CD14-positive monocyte (primary cell): ENCODE data around the gene ZRANB1. TPM values are rescaled to one million over a fixed set of nuclear protein-coding genes. Genes with fewer than 3 reads are reported as not detected.

Experiments used
- DNase-seq, 3 donors: peaks; one replicate each; pipeline ENCODE4 v3.0.0-alpha.2; 2011 to 2022
- H2AFZ ChIP-seq: 2 replicates; pipeline ENCODE4 v1.6.0; 2012; ENCODE audit warnings: mild to moderate bottlenecking, low read depth, low read length, inconsistent platforms; ENCODE audit not compliant: insufficient read depth, poor library complexity, severe bottlenecking
- H3K27ac ChIP-seq, 2 donors: 1 replicate in 1 of 2; 2 replicates in 1 of 2; pipeline ENCODE4 v1.5.1; 2012 to 2013; ENCODE audit warnings: low read length in 2 of 2, control low read depth in 1 of 2, inconsistent platforms in 1 of 2, low read depth in 1 of 2, mild to moderate bottlenecking in 1 of 2
- H3K27me3 ChIP-seq, 2 donors: one replicate each; pipeline versions ENCODE4 v1.6.0 to v1.6.1; 2011 to 2013; ENCODE audit warnings: low read length in 2 of 2; ENCODE audit not compliant: control insufficient read depth in 2 of 2, insufficient read depth in 2 of 2
- H3K36me3 ChIP-seq, 2 donors: replicated peaks in 1 of 2; 1 replicate in 1 of 2; 2 replicates in 1 of 2; pipeline versions ENCODE4 v1.5.1 to v1.6.1; 2012 to 2013; ENCODE audit warnings: low read length in 2 of 2, control low read depth in 1 of 2, inconsistent platforms in 1 of 2, mild to moderate bottlenecking in 1 of 2; ENCODE audit not compliant: insufficient read depth in 2 of 2, control insufficient read depth in 1 of 2
- H3K4me1 ChIP-seq, 2 donors: 1 replicate in 1 of 2; 2 replicates in 1 of 2; pipeline versions ENCODE4 v1.5.1 to v1.6.1; 2012 to 2013; ENCODE audit warnings: low read length in 2 of 2, control low read depth in 1 of 2, inconsistent platforms in 1 of 2, mild to moderate bottlenecking in 1 of 2, moderate library complexity in 1 of 2; ENCODE audit not compliant: insufficient read depth in 2 of 2, control insufficient read depth in 1 of 2
- H3K4me2 ChIP-seq: replicated peaks from 2 replicates; pipeline ENCODE3; 2012; ENCODE audit warnings: low read length, moderate library complexity, mild to moderate bottlenecking; ENCODE audit not compliant: poor library complexity, severe bottlenecking; ENCODE audit errors: extremely low read depth
- H3K4me3 ChIP-seq, 3 experiments: fragments of 200-600 bp in 1 of 3; sonication (generic) in 1 of 3; replicated peaks in 1 of 3; 1 replicate in 2 of 3; 2 replicates in 1 of 3; pipeline ENCODE4 v1.5.1; 2011 to 2013; ENCODE audit warnings: low read length in 3 of 3, mild to moderate bottlenecking in 3 of 3, control low read depth in 2 of 3, low read depth in 2 of 3, inconsistent platforms in 1 of 3, moderate library complexity in 1 of 3
- H3K79me2 ChIP-seq: 2 replicates; pipeline ENCODE4 v1.6.0; 2012; ENCODE audit warnings: mild to moderate bottlenecking, control low read depth, inconsistent platforms, low read length, moderate library complexity; ENCODE audit not compliant: insufficient read depth
- H3K9ac ChIP-seq: 2 replicates; pipeline ENCODE4 v1.6.0; 2017; ENCODE audit warnings: low read length, mild to moderate bottlenecking; ENCODE audit not compliant: insufficient read depth, poor library complexity, severe bottlenecking
- H3K9me3 ChIP-seq, 2 donors: replicated peaks in 1 of 2; 1 replicate in 1 of 2; 2 replicates in 1 of 2; pipeline versions ENCODE4 v1.5.1 to v1.6.1; 2012 to 2013; ENCODE audit warnings: low read length in 2 of 2, control low read depth in 1 of 2; ENCODE audit not compliant: control insufficient read depth in 1 of 2, insufficient read depth in 1 of 2
- H4K20me1 ChIP-seq: 2 replicates; pipeline ENCODE4 v1.6.0; 2012; ENCODE audit warnings: mild to moderate bottlenecking, low read length, control low read depth, moderate library complexity; ENCODE audit not compliant: insufficient read depth
- H3K27ac Mint-ChIP-seq, 7 donors: one replicate each; pipeline ENCODE4 v1.8.0; 2020; ENCODE audit warnings: mild to moderate bottlenecking in 7 of 7, mixed read lengths in 7 of 7, moderate library complexity in 6 of 7, inconsistent platforms in 2 of 7
- H3K27me3 Mint-ChIP-seq, 3 donors: one replicate each; pipeline ENCODE4 v1.8.0; 2021 to 2022; ENCODE audit warnings: low read depth in 3 of 3, mild to moderate bottlenecking in 3 of 3, mixed read lengths in 3 of 3, moderate library complexity in 3 of 3, inconsistent platforms in 1 of 3
- H3K36me3 Mint-ChIP-seq, 2 donors: one replicate each; pipeline ENCODE4 v1.8.0; 2020; ENCODE audit warnings: mixed read lengths in 2 of 2, inconsistent platforms in 1 of 2, mild to moderate bottlenecking in 1 of 2
- H3K4me1 Mint-ChIP-seq: one replicate; pipeline ENCODE4 v1.8.0; 2020; ENCODE audit warnings: mild to moderate bottlenecking, mixed read lengths
- H3K4me3 Mint-ChIP-seq, 2 donors: one replicate each; pipeline ENCODE4 v1.8.0; 2020; ENCODE audit warnings: mild to moderate bottlenecking in 2 of 2, mixed read lengths in 2 of 2, moderate library complexity in 1 of 2
- H3K9me3 Mint-ChIP-seq, 7 donors: one replicate each; pipeline ENCODE4 v1.8.0; 2020 to 2022; ENCODE audit warnings: mixed read lengths in 7 of 7, mild to moderate bottlenecking in 6 of 7, moderate library complexity in 6 of 7, inconsistent platforms in 2 of 7
- CTCF ChIP-seq: fragments of 200-600 bp; IDR thresholded peaks from one replicate; pipeline ENCODE4 v1.8.0; 2022; ENCODE audit warnings: antibody characterized with exemption, mild to moderate bottlenecking
- WGBS: methylation state at CpG from one replicate; pipeline ENCODE4 v1.1.5; 2013; ENCODE audit warnings: missing lambda C conversion rate; ENCODE audit not compliant: insufficient coverage; 5-methylcytosine and 5-hydroxymethylcytosine counted together
- intact Hi-C, 2 donors: fragments of 100-400 bp; cut with micrococcal nuclease; formaldehyde crosslinking; loops; one replicate each; pipeline versions ENCODE4 v1.15.0 to v1.15.1; 2023
- polyA plus RNA-seq, 3 donors: library from polyadenylated mRNA; depleted of rRNA in 1 of 3; unstranded in 2 of 3; stranded (reverse) in 1 of 3; fragments of 300-500 nt in 2 of 3; fragments of >200 nt in 1 of 3; fragmentation: Illumina TruSeq in 2 of 3; gene quantifications; 1 replicate in 2 of 3; 2 replicates in 1 of 3; pipeline ENCODE4 v1.2.3, GENCODE V29; 2012 to 2021

Gene ZRANB1
- polyA plus RNA-seq, 3 donors, result 2.7 to 5.6 (median 3.1) TPM

- peaks cover 0 to 2% (median 0%) of the 10 kb centered on the region in 3 donors for H3K27me3 Mint-ChIP-seq
- DNase-seq, result no peak
- Histone ChIP-seq H3K36me3 (peaks cover 48 to 84% of the 10 kb centered on the region in 2 donors), H3K27me3 (no peaks in the 10 kb centered on the region), H4K20me1 (peaks cover 100% of the 10 kb centered on the region), H3K4me2 (no peak overlapping the region), H3K27ac (no peak overlapping the region), H3K9me3 (no peaks in the 10 kb centered on the region), H3K4me1 (peaks cover 0 to 5% of the 10 kb centered on the region in 2 donors), H3K79me2 (peaks cover 95% of the 10 kb centered on the region), H2AFZ (no peak overlapping the region), H3K4me3 (no peak overlapping the region), H3K9ac (no peak overlapping the region)
- H3K36me3 Mint-ChIP-seq, result peaks cover 33 to 78% of the 10 kb centered on the region in 2 donors
- intact Hi-C loops, result no loop called here
- no peak overlapping the region for H3K27ac Mint-ChIP-seq
- 97% methylated on average over 10 of the region's 10 CpGs for WGBS
- TF ChIP-seq CTCF, result no peak
- no peak overlapping the region for H3K4me3 Mint-ChIP-seq
- peaks cover 22% of the 10 kb centered on the region for H3K4me1 Mint-ChIP-seq
- H3K9me3 Mint-ChIP-seq, result no peaks in the 10 kb centered on the region
These were observed 74.2 kb downstream of the ZRANB1 start for GRCh38 chr10:125016123-125016522.

- peak overlapping the region in 1 of 7 donors; percentile 11 for H3K27ac Mint-ChIP-seq
- no peak overlapping the region for H3K4me2 ChIP-seq
- no peaks in the 10 kb centered on the region for H3K9me3 ChIP-seq
- no peak overlapping the region for H3K9ac ChIP-seq
- peaks cover 46 to 84% of the 10 kb centered on the region in 2 donors for H3K36me3 ChIP-seq
- H3K27ac ChIP-seq, result no peak overlapping the region
- H3K79me2 ChIP-seq, result peaks cover 95% of the 10 kb centered on the region
- WGBS, result 93% methylated on average over 10 of the region's 14 CpGs
- peaks cover 0 to 5% of the 10 kb centered on the region in 2 donors for H3K4me1 ChIP-seq
- no peak for DNase-seq
- H3K9me3 Mint-ChIP-seq, result no peaks in the 10 kb centered on the region
- H3K4me3 Mint-ChIP-seq, result no peak overlapping the region
- H3K4me3 ChIP-seq, result no peak overlapping the region
- TF ChIP-seq CTCF, result no peak
- H3K27me3 ChIP-seq, result no peaks in the 10 kb centered on the region
- peaks cover 100% of the 10 kb centered on the region for H4K20me1 ChIP-seq
- no peak overlapping the region for H2AFZ ChIP-seq
- peaks cover 0 to 2% (median 0%) of the 10 kb centered on the region in 3 donors for H3K27me3 Mint-ChIP-seq
- intact Hi-C loops, result no loop called here
- peaks cover 33 to 79% of the 10 kb centered on the region in 2 donors for H3K36me3 Mint-ChIP-seq
- H3K4me1 Mint-ChIP-seq, result peaks cover 25% of the 10 kb centered on the region
These were observed 74.8 kb downstream of the ZRANB1 start for GRCh38 chr10:125016611-125017202.
